Anterior cingulate cortex (tissue), 58 donors: ENCODE measurements around the gene RENBP.

Experiments used
- DNase-seq, 58 donors: peaks; one replicate each; lab custom pipeline; 2025; lab: John Stamatoyannopoulos, UW

The RENBP gene

GRCh38 chrX:153903991-153904957 is 40.2 kb downstream of the RENBP start, which contains the start of gene AVPR2:
Gene AVPR2, plus strand, starts transcription at chrX:153904673. Its CDS starts 473 bp downstream, at chrX:153905146.
- no peak for DNase-seq

GRCh38 chrX:153903238-153903980 is 41.0 kb downstream of the RENBP start:
- no peak for DNase-seq

GRCh38 chrX:153902385-153902784 is 42.1 kb downstream of the RENBP start:
- no peak for DNase-seq

GRCh38 chrX:153901753-153902140 is 42.7 kb downstream of the RENBP start:
- no peak for DNase-seq

- peak in 1 of 58 donors; percentile 22 for DNase-seq
Observed at GRCh38 chrX:153900831-153901752, 43.4 kb downstream of the RENBP start.

GRCh38 chrX:153897899-153898298 is 46.5 kb downstream of the RENBP start:
- DNase-seq = no peak

GRCh38 chrX:153889123-153889522 is 55.3 kb downstream of the RENBP start:
- DNase-seq = no peak

GRCh38 chrX:153888344-153888743 is 56.1 kb downstream of the RENBP start:
- DNase-seq = no peak

GRCh38 chrX:153887385-153887784 is 57.1 kb downstream of the RENBP start:
- DNase-seq = no peak

- DNase-seq = no peak
Observed at GRCh38 chrX:153886915-153887314, 57.5 kb downstream of the RENBP start.

- DNase-seq = peak in 1 of 58 donors; percentile 30
Observed at GRCh38 chrX:153885968-153886903, 58.2 kb downstream of the RENBP start, which contains the start of gene L1CAM. Gene L1CAM, minus strand, starts transcription at chrX:153886173. Its CDS starts 10,337 bp downstream, at chrX:153875836.
